ENCODE results near the gene KRTAP5-3. TPM values are rescaled to one million over a fixed set of nuclear protein-coding genes. Genes with fewer than 3 reads are reported as not detected.

Gene KRTAP5-3
- total RNA-seq, 1 experiment from 2014 or later = not detected

GRCh38 chr11:1604181-1604580 lies 4.1 kb downstream of the KRTAP5-3 start:
- no peaks in the 10 kb centered on the region for H3K79me1 ChIP-seq (ENCODE audit: insufficient read depth, low read depth, low read length, poor library complexity, severe bottlenecking)
- TF ChIP-seq, protein P1, sequence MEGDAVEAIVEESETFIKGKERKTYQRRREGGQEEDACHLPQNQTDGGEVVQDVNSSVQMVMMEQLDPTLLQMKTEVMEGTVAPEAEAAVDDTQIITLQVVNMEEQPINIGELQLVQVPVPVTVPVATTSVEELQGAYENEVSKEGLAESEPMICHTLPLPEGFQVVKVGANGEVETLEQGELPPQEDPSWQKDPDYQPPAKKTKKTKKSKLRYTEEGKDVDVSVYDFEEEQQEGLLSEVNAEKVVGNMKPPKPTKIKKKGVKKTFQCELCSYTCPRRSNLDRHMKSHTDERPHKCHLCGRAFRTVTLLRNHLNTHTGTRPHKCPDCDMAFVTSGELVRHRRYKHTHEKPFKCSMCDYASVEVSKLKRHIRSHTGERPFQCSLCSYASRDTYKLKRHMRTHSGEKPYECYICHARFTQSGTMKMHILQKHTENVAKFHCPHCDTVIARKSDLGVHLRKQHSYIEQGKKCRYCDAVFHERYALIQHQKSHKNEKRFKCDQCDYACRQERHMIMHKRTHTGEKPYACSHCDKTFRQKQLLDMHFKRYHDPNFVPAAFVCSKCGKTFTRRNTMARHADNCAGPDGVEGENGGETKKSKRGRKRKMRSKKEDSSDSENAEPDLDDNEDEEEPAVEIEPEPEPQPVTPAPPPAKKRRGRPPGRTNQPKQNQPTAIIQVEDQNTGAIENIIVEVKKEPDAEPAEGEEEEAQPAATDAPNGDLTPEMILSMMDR (conservative IDR thresholded peaks at IDR 0.05) = no peak
- no peak overlapping the region for H4K5ac ChIP-seq (ENCODE audit: insufficient read length, low read depth, low read length)
- no CpG with 5 or more reads among the region's 11 CpGs for WGBS (ENCODE audit: extremely low coverage, insufficient read length, low lambda C conversion rate)
- H3K27ac Mint-ChIP-seq = no peak overlapping the region
- H2AK5ac ChIP-seq (ENCODE audit: insufficient read length, low read length) = no peak overlapping the region
- no peak overlapping the region for H3K9ac ChIP-seq (ENCODE audit: extremely low read depth, insufficient read length, low read length)
- no peak overlapping the region for H3K18ac ChIP-seq (ENCODE audit: insufficient read length, low read depth, low read length)
- H2BK12ac ChIP-seq (ENCODE audit: insufficient read length, low read depth, low read length) = no peak overlapping the region
- no peak for DNase-seq
- peaks cover 4 to 8% (median 4%) of the 10 kb centered on the region in 3 experiments; a peak in 6 of 7 replicates for H3K36me3 Mint-ChIP-seq (ENCODE audit: insufficient read depth in 1 of 3, low read depth in 3 of 3)
- H3K23me2 ChIP-seq (ENCODE audit: insufficient read length, low read depth, low read length, poor library complexity, severe bottlenecking) = no peaks in the 10 kb centered on the region
- peaks cover 15 to 22% of the 10 kb centered on the region in 2 experiments for H3K4me1 Mint-ChIP-seq
- no peak overlapping the region for H3T11ph ChIP-seq (ENCODE audit: low read length)
- no peak overlapping the region for H2BK5ac ChIP-seq (ENCODE audit: insufficient read length, low read length)
- no peaks in the 10 kb centered on the region for H3K9me3 ChIP-seq (ENCODE audit: control insufficient read depth, low read depth, low read length)
- no peak overlapping the region for H2AFZ ChIP-seq (ENCODE audit: low read length)
- no peak overlapping the region for H3K14ac ChIP-seq (ENCODE audit: insufficient read depth, low read length)
- peaks cover 13 to 19% of the 10 kb centered on the region in 2 experiments for H3K9me3 Mint-ChIP-seq
- H3K27me3 Mint-ChIP-seq (ENCODE audit: low read depth) = peaks cover 43% of the 10 kb centered on the region
- H4K8ac ChIP-seq (replicated peaks; ENCODE audit: insufficient read length, low read depth, low read length) = no peak overlapping the region
- no peak overlapping the region for H3K4me3 Mint-ChIP-seq
- no peak overlapping the region for H3K4me2 ChIP-seq (ENCODE audit: insufficient read depth, insufficient read length, low read length)
- no peaks in the 10 kb centered on the region for H4K20me1 ChIP-seq (ENCODE audit: control insufficient read depth, insufficient read depth, insufficient read length)
- no peaks in the 10 kb centered on the region for H3K4me1 ChIP-seq (ENCODE audit: insufficient read depth, low read length)
- no peak overlapping the region for H3K56ac ChIP-seq (ENCODE audit: insufficient read length, low read depth, low read length)
- no peak overlapping the region for H4K91ac ChIP-seq (ENCODE audit: insufficient read length, low read depth, low read length)
- H3K23ac ChIP-seq (ENCODE audit: insufficient read length, low read depth, low read length) = no peak overlapping the region
- no peak overlapping the region for H3K27ac ChIP-seq (ENCODE audit: insufficient read length, low read depth, low read length)
- H2BK20ac ChIP-seq (ENCODE audit: low read depth, low read length, poor library complexity, severe bottlenecking) = no peak overlapping the region
- no peaks in the 10 kb centered on the region for H3K79me2 ChIP-seq (ENCODE audit: insufficient read depth, low read length)
- H3K27me3 ChIP-seq (ENCODE audit: insufficient read depth, low read length) = no peaks in the 10 kb centered on the region
- H2BK120ac ChIP-seq (ENCODE audit: low read depth, low read length, poor library complexity, severe bottlenecking) = no peak overlapping the region
- H3K4ac ChIP-seq (ENCODE audit: low read depth, low read length) = no peak overlapping the region
- no peak overlapping the region for H2BK15ac ChIP-seq (ENCODE audit: low read depth, low read length)
